HCT116 (cell line): ENCODE results near the gene RNF182. TPM values are rescaled to one million over a fixed set of nuclear protein-coding genes. Genes with fewer than 3 reads are reported as not detected.

Experiments used
- ATAC-seq: fragments of 200-7000 bp; cut with Tn5 transposase; 2 replicates; pipeline ENCODE4 v1.9.1; 2020; ENCODE audit warnings: mild to moderate bottlenecking, moderate library complexity
- BruUV-seq: library from RNA; stranded (reverse); fragments of 400-500 nt; replicated peaks from 2 replicates; lab custom pipeline; 2021; lab: Mats Ljungman, UMichigan
- CTCF ChIA-PET: fragments of 300-600 bp; sonication (Branson Sonifier 250); formaldehyde crosslinking; loops from one replicate; lab custom pipeline; 2021; ENCODE audit warnings: antibody characterized with exemption; lab: Charles Lee
- POLR2A ChIA-PET: fragments of 300-600, 350-600 bp; sonication (Branson Sonifier 250); formaldehyde crosslinking; loops from one replicate; lab custom pipeline; 2021; ENCODE audit warnings: antibody characterized with exemption; lab: Charles Lee
- RAD21 ChIA-PET, 2 experiments: fragments of 300-600 bp; sonication (Branson Sonifier 250); formaldehyde crosslinking; loops; one replicate each; lab custom pipeline; 2023; ENCODE audit warnings: low total read pairs in 2 of 2; ENCODE audit not compliant: uncharacterized antibody in 2 of 2, unreplicated experiment in 2 of 2, low non-redundant PET in 1 of 2; lab: Charles Lee
- DNase-seq: peaks from one replicate; pipeline ENCODE4 v3.0.0-alpha.2; 2010; ENCODE audit warnings: low read depth, low spot score
- H2AFZ ChIP-seq: fragments of 200-600 bp; shearing (Covaris generic), sonication (generic); 2 replicates; pipeline ENCODE4 v1.6.1; 2017; ENCODE audit warnings: low read depth, mixed run types, mixed read lengths, antibody characterized with exemption, low read length; ENCODE audit not compliant: poor library complexity, severe bottlenecking
- H3K27ac ChIP-seq: 2 replicates; pipeline ENCODE4 v1.5.1; 2012; ENCODE audit warnings: low read depth, low read length
- H3K27me3 ChIP-seq: fragments of 200-600 bp; sonication (generic); 2 replicates; pipeline ENCODE4 v1.6.1; 2016; ENCODE audit warnings: mixed run types, low read length, mixed read lengths; ENCODE audit not compliant: insufficient read depth
- H3K36me3 ChIP-seq, 2 experiments: fragments of 200-500 bp in 1 of 2; fragments of 200-600 bp in 1 of 2; sonication (Bioruptor generic) in 1 of 2; sonication (generic) in 1 of 2; 2 replicates each; pipeline versions ENCODE4 v1.5.1 to v1.6.1; 2014 to 2016; ENCODE audit warnings: low read length in 2 of 2, inconsistent platforms in 1 of 2, mixed read lengths in 1 of 2, mixed run types in 1 of 2; ENCODE audit not compliant: insufficient read depth in 2 of 2, control insufficient read depth in 1 of 2
- H3K4me1 ChIP-seq, 2 experiments: fragments of 200-600 bp in 1 of 2; sonication (generic) in 1 of 2; 2 replicates each; pipeline versions ENCODE4 v1.5.1 to v1.6.1; 2012 to 2017; ENCODE audit warnings: low read length in 2 of 2, inconsistent platforms in 1 of 2, mild to moderate bottlenecking in 1 of 2, mixed read lengths in 1 of 2, mixed run types in 1 of 2, moderate library complexity in 1 of 2; ENCODE audit not compliant: insufficient read depth in 2 of 2, control insufficient read depth in 1 of 2
- H3K4me2 ChIP-seq: fragments of 200-600 bp; sonication (generic); 2 replicates; pipeline ENCODE4 v1.6.1; 2017; ENCODE audit warnings: mixed run types, low read length, mixed read lengths
- H3K4me3 ChIP-seq, 2 experiments: fragments of 200-600 bp in 1 of 2; sonication (generic) in 1 of 2; replicated peaks in 1 of 2; 2 replicates each; pipeline ENCODE4 v1.5.1; 2011 to 2016; ENCODE audit warnings: low read length in 2 of 2, control low read depth in 1 of 2, low read depth in 1 of 2, mild to moderate bottlenecking in 1 of 2, mixed read lengths in 1 of 2, mixed run types in 1 of 2
- H3K79me2 ChIP-seq: fragments of 200-600 bp; sonication (generic); 2 replicates; pipeline ENCODE4 v1.6.1; 2017; ENCODE audit warnings: mild to moderate bottlenecking, mixed run types, low read length, moderate library complexity, mixed read lengths; ENCODE audit not compliant: insufficient read depth
- H3K9ac ChIP-seq: fragments of 200-600 bp; sonication (generic); 2 replicates; pipeline ENCODE4 v1.6.1; 2016; ENCODE audit warnings: low read length, mixed read lengths
- H3K9me2 ChIP-seq: fragments of 200-600 bp; sonication (generic), shearing (Covaris generic); 2 replicates; pipeline ENCODE4 v1.6.1; 2017; ENCODE audit warnings: mixed run types, mild to moderate bottlenecking, moderate library complexity; ENCODE audit not compliant: insufficient read depth
- H3K9me3 ChIP-seq, 2 experiments: fragments of 200-500 bp in 1 of 2; fragments of 200-600 bp in 1 of 2; sonication (Bioruptor generic) in 1 of 2; sonication (generic) in 1 of 2; 2 replicates each; pipeline ENCODE4 v1.6.1; 2014 to 2017; ENCODE audit warnings: low read length in 2 of 2, mixed read lengths in 2 of 2, inconsistent platforms in 1 of 2, low read depth in 1 of 2, mild to moderate bottlenecking in 1 of 2, mixed run types in 1 of 2, moderate library complexity in 1 of 2; ENCODE audit not compliant: control insufficient read depth in 1 of 2, insufficient read depth in 1 of 2
- H4K20me1 ChIP-seq: fragments of 200-600 bp; sonication (generic), shearing (Covaris generic); 2 replicates; pipeline ENCODE4 v1.6.1; 2017; ENCODE audit warnings: mixed run types, mild to moderate bottlenecking, moderate library complexity; ENCODE audit not compliant: insufficient read depth
- CBX3 ChIP-seq: IDR thresholded peaks from 2 replicates; pipeline ENCODE4 v1.6.1; 2012; ENCODE audit warnings: low read depth
- EGR1 ChIP-seq: IDR thresholded peaks from 2 replicates; pipeline ENCODE4 v1.6.1; 2012; ENCODE audit warnings: low read depth
- EZH2 ChIP-seq: fragments of 200-600 bp; sonication (generic); IDR thresholded peaks from 2 replicates; pipeline ENCODE4 v1.6.1; 2017; ENCODE audit warnings: antibody characterized with exemption, mixed run types
- POLR2AphosphoS5 ChIP-seq: IDR thresholded peaks from 2 replicates; pipeline ENCODE4 v1.6.1; 2011; ENCODE audit warnings: mild to moderate bottlenecking, low read depth, low read length, moderate library complexity
- RAD21 ChIP-seq: IDR thresholded peaks from 2 replicates; pipeline ENCODE4 v1.6.1; 2012; ENCODE audit warnings: low read depth, mild to moderate bottlenecking
- TCF7L2 ChIP-seq: IDR thresholded peaks from 2 replicates; pipeline ENCODE4 v1.7.0; 2011; ENCODE audit warnings: borderline replicate concordance, inconsistent platforms; ENCODE audit not compliant: insufficient read depth, insufficient read length; ENCODE audit errors: extremely low read depth
- ZNF274 ChIP-seq: fragments of 200-500 bp; sonication (Bioruptor generic); IDR thresholded peaks from 2 replicates; pipeline ENCODE4 v1.6.1; 2014; ENCODE audit warnings: mild to moderate bottlenecking, low read depth, low read length, inconsistent platforms
- intact Hi-C: fragments of 100-400 bp; cut with micrococcal nuclease; formaldehyde crosslinking; loops from 2 replicates; pipeline ENCODE4 v1.10.0; 2022
- total RNA-seq: library from RNA; stranded (reverse); gene quantifications from one replicate; pipeline ENCODE4 v1.2.1, GENCODE V29; 2021; ENCODE audit not compliant: unreplicated experiment

RNF182 gene
- total RNA-seq, 1 experiment from 2014 or later = 6.5 TPM

- no peaks in the 10 kb centered on the region for H3K27me3 ChIP-seq
- ChIA-PET RAD21 (no interaction called here), POLR2A (no interaction called here), CTCF (interaction anchor here (1.2 to 1.7 kb wide), 2 partner anchors 86 to 151 kb away, joined by 3 to 7 read pairs; no protein-coding TSS in a partner anchor)
- H3K27ac ChIP-seq = no peak overlapping the region
- H3K4me2 ChIP-seq = no peak overlapping the region
- no peak overlapping the region for H3K4me3 ChIP-seq
- H3K9me3 ChIP-seq = no peaks in the 10 kb centered on the region
- no peak for DNase-seq
- H3K36me3 ChIP-seq = no peaks in the 10 kb centered on the region
- no peaks in the 10 kb centered on the region for H3K9me2 ChIP-seq
- ATAC-seq = no peak
- no peak overlapping the region for H2AFZ ChIP-seq
- BruUV-seq = no TSS peak
- intact Hi-C loops = no loop called here
- H3K4me1 ChIP-seq = peaks cover 5 to 23% of the 10 kb centered on the region in 2 experiments; a peak in 3 of 4 replicates
- no peak overlapping the region for H3K9ac ChIP-seq
- TF ChIP-seq EZH2 = no peak
- TF ChIP-seq CBX3 = no peak
- no peak for TF ChIP-seq TCF7L2
- no peak for TF ChIP-seq ZNF274
- TF ChIP-seq EGR1 = no peak
- no peaks in the 10 kb centered on the region for H4K20me1 ChIP-seq
- no peaks in the 10 kb centered on the region for H3K79me2 ChIP-seq
These were observed 8.4 kb upstream of the RNF182 start for GRCh38 chr6:13916230-13916944.

DNA sequence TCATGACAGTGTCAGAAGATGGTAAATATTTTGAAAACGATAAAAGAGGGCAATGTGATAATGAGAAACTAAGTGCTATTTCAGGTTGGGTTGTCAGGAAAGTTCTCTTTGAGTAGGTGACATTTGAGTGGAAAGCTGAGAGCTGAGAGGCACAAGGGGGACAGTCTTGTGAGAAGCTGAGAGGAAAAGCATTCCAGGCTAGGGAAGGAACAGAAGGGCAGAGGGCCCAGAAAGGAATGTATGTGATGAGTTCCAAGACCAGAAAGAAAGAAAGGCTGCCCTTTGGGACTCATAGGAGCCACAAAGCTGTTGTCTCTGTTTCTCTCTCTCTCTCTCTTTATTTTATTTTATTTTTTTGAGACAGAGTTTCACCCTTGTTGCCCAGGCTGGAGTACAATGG, 7.6 kb upstream of the RNF182 start:
- no TSS peak for BruUV-seq
- H3K9me3 ChIP-seq = no peaks in the 10 kb centered on the region
- H3K4me1 ChIP-seq = peaks cover 5 to 23% of the 10 kb centered on the region in 2 experiments; a peak in 3 of 4 replicates
- H3K4me2 ChIP-seq = no peak overlapping the region
- RAD21 ChIA-PET = no interaction called here
- H2AFZ ChIP-seq = no peak overlapping the region
- ATAC-seq (no peak), DNase-seq (no peak)
- no peaks in the 10 kb centered on the region for H3K27me3 ChIP-seq
- H3K36me3 ChIP-seq = no peaks in the 10 kb centered on the region
- H3K27ac ChIP-seq = no peak overlapping the region
- H4K20me1 ChIP-seq = no peaks in the 10 kb centered on the region
- no peak overlapping the region for H3K4me3 ChIP-seq
- H3K79me2 ChIP-seq = no peaks in the 10 kb centered on the region
- intact Hi-C loops = no loop called here
- POLR2A ChIA-PET = no interaction called here
- no peaks in the 10 kb centered on the region for H3K9me2 ChIP-seq
- CTCF ChIA-PET = no interaction called here
- no peak overlapping the region for H3K9ac ChIP-seq
- TF ChIP-seq RAD21 = no peak
- no peak for TF ChIP-seq POLR2AphosphoS5
